Right lobe of liver (tissue), 4 donors: ENCODE data around the gene C16orf92.
"Not testable (repeated sequence)": the region's sequence is repeated elsewhere in the genome, so short reads cannot be mapped to it uniquely, and the experiment has no call there.

Source experiments
- CTCF ChIP-seq, 4 donors: fragments of 200-600 bp in 3 of 4; fragments of 450-650 bp in 1 of 4; IDR thresholded peaks; one replicate each; pipeline versions ENCODE4 v1.5.1 to v1.8.0; 2016 to 2022; ENCODE audit warnings: antibody characterized with exemption in 4 of 4, mild to moderate bottlenecking in 2 of 4
- POLR2A ChIP-seq: fragments of 450-650 bp; IDR thresholded peaks from one replicate; pipeline ENCODE4 v1.6.1; 2017; ENCODE audit warnings: antibody characterized with exemption, mild to moderate bottlenecking
- donor health status: DM: no; HTN: no; CAD: no.
- donor health status: DM: no; HTN: no; CAD: no.
- donor health status: DM: no; HTN: yes; CAD: no.

- TF ChIP-seq POLR2A; CTCF (IDR thresholded peaks at IDR 0.05): not testable (repeated sequence)
Observed at GRCh38 chr16:30012598-30012997, 10.4 kb upstream of the C16orf92 start.
